Astrocyte (in vitro differentiated cells and primary cell): ENCODE data around the gene AQP4.

Experiments used
- CTCF ChIP-seq: IDR thresholded peaks from 2 replicates; pipeline ENCODE4 v1.5.1; 2011; ENCODE audit warnings: low read depth, mild to moderate bottlenecking, inconsistent platforms, low read length, moderate library complexity; ENCODE audit not compliant: insufficient read depth
- EZH2 ChIP-seq: IDR thresholded peaks from 2 replicates; pipeline ENCODE4 v1.6.1; 2012; ENCODE audit warnings: mild to moderate bottlenecking, low read length, inconsistent platforms; ENCODE audit not compliant: insufficient read depth

- TF ChIP-seq CTCF (no peak), EZH2 (no peak)
Measured at GRCh38 chr18:26840965-26841364, 24.5 kb downstream of the AQP4 start.
